IPS-NIHi7 (cell line): ENCODE data around the gene ZSCAN4.

Experiments
- DNase-seq: peaks from one replicate; pipeline ENCODE4 v3.0.0; 2012; ENCODE audit warnings: mixed read lengths; ENCODE audit errors: extremely low spot score

Gene ZSCAN4

GRCh38 chr19:57682226-57682766 lies 13.6 kb downstream of the ZSCAN4 start:
- DNase-seq = no peak

GRCh38 chr19:57686727-57687126 lies 18.0 kb downstream of the ZSCAN4 start:
- no peak for DNase-seq

GRCh38 chr19:57687363-57688010 lies 18.8 kb downstream of the ZSCAN4 start:
- DNase-seq = no peak

DNA sequence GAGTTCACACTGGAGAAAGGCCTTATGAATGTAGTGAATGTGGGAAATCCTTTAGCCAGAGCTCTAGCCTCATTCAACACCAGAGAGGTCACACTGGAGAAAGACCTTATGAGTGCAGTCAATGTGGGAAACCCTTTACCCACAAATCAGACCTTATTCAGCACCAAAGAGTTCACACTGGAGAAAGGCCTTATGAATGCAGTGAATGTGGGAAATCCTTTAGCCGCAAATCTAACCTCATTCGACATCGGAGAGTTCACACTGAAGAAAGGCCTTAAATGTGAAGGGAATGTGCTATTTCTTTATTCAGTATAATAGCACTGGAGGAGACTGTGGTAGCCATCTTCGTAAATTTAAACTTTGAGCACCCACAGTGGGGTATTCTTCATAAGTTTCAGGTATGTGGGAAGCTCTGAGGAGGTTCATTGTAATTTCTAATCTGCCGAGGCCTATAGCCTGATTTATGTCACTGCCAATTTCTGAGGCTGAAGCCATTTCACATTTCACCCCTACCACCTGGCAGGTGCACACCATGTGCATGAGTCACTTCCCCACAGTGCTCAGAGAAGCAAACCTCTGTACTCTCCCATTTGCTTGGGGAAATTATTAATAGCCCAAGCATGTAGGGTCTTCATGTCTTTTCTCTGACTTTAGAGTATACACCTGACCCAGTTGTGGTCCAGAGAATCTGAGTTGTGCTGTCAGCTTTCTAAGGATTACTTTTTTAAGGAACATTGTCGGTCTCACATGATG lies 19.5 kb downstream of the ZSCAN4 start:
- DNase-seq = no peak

GRCh38 chr19:57689750-57690149 lies 21.0 kb downstream of the ZSCAN4 start:
- no peak for DNase-seq

GRCh38 chr19:57701625-57702024 lies 32.9 kb downstream of the ZSCAN4 start:
- DNase-seq = no peak

- no peak for DNase-seq
Measured at GRCh38 chr19:57706346-57706745, 37.6 kb downstream of the ZSCAN4 start.

DNA sequence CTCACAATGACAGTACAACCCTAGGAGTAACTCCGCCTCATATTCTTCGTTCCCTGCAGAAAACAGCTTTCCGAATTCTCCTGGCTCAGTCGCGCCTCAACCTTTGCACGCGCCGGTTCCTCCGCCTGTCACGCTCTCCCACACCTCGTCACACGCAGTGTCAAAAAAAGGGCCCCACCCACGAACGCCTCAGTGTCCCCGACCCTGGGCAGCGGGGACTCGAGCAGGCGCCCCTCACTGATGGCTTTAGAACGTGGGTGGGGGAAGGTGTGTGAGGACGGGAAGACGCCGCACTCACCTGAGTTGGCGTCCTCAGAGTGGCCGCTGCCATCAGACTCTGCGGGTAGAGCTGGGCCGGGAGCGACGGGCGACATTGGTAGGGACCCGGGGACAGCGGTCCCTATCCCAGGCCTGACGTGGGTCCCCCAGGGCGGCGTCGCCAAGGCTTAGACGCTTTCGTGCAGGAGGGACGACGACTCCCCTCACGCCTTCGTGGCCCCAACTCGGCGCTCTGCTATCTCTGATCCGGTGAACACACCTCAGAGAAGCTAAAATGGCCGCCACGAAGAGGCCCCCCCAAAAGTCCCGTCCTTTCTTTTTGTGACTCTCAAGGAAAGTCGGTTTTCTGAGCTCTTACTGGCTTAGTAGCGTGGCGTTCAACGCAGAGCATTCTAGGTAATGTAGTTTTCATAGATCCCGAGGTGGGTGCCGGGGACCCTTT lies 40.1 kb downstream of the ZSCAN4 start, which contains the start of gene ZNF154:
ZNF154 (minus strand) TSS at position 564 of the 721 bp plus-strand sequence; CDS start at position 331, 233 bp downstream.
- peak; percentile 95 for DNase-seq

DNA sequence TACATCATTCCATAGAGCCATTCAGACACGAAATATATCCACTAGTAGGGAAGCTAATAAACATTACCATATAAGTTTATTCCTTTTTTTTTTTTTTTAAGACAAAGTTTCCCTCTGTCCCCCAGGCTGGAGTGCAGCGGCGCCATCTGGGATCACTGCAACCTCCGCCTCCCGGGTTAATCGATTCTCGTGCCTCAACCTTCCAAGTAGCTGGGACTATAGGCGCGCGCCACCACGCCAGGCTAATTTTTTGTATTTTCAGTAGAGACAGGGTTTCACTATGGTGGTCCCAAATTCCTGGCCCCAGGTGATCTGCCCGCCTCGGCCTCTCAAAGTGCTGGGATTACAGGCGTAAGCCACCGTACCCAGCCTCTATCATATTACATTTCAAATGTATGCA lies 40.9 kb downstream of the ZSCAN4 start:
- DNase-seq = no peak

- DNase-seq = no peak
Measured at GRCh38 chr19:57712222-57712621, 43.5 kb downstream of the ZSCAN4 start.

GRCh38 chr19:57719424-57719823 lies 50.7 kb downstream of the ZSCAN4 start:
- no peak for DNase-seq

DNA sequence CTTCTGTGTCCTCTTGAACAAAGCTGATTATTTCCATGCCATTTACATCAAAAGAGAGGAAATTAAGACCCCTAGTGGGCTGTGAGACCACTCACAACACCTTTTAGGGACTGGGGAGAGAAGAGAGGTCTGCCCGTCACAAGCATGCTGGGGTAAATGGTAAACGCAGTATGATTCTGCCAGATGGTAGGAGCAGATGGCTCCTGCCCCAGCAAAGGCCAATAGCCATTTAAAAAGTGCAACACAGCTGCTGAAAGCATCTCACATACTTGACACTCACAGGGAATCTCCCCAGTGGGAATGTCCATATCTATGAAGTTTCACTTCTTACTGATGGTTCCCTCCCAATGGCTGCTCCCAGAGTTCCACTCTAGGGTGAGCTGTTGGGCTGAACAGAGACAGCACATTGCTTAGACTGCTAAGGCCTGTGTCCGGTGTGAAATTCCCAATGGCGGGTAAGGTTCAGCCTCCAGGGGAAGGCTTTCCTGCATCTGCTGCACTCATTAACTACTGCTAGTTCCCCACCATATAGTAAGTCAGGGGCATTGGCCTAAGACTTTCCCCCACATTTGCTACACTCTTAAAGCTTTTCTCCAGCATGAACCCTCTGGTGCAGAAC lies 51.3 kb downstream of the ZSCAN4 start:
- DNase-seq = no peak

GRCh38 chr19:57720878-57721277 lies 52.1 kb downstream of the ZSCAN4 start:
- no peak for DNase-seq
